Gastroesophageal sphincter (tissue), 4 donors: Measurements from ENCODE around the gene TPP1. TPM values are rescaled to one million over a fixed set of nuclear protein-coding genes. Genes with fewer than 3 reads are reported as not detected.

ENCODE experiments used
- ATAC-seq: fragments of 150-250 bp; one replicate; pipeline ENCODE4 v1.9.1; 2016; ENCODE audit warnings: mild to moderate bottlenecking, moderate library complexity
- H3K27ac ChIP-seq, 4 donors: fragments of 200-600 bp; sonication (generic) in 3 of 4; 1 replicate in 3 of 4; 2 replicates in 1 of 4; pipeline ENCODE4 v1.5.1; 2016 to 2019
- H3K27me3 ChIP-seq: fragments of 200-600 bp; sonication (generic); one replicate; pipeline ENCODE4 v1.5.1; 2019
- H3K36me3 ChIP-seq, 2 donors: fragments of 200-600 bp; sonication (generic); one replicate each; pipeline ENCODE4 v1.5.1; 2019; ENCODE audit warnings: control low read depth in 1 of 2
- H3K4me1 ChIP-seq, 3 donors: fragments of 200-600 bp; sonication (generic); 1 replicate in 2 of 3; 2 replicates in 1 of 3; pipeline ENCODE4 v1.5.1; 2016 to 2019; ENCODE audit warnings: control low read depth in 2 of 3
- H3K4me3 ChIP-seq, 2 donors: fragments of 200-600 bp; sonication (generic); one replicate each; pipeline ENCODE4 v1.5.1; 2019; ENCODE audit warnings: mild to moderate bottlenecking in 1 of 2, moderate library complexity in 1 of 2
- H3K9me3 ChIP-seq, 3 donors: fragments of 200-600 bp; sonication (generic); one replicate each; pipeline ENCODE4 v1.5.1; 2017 to 2019; ENCODE audit warnings: control low read depth in 2 of 3
- EP300 ChIP-seq: sonication (generic); formaldehyde crosslinking; IDR thresholded peaks from one replicate; pipeline ENCODE4 v1.6.1; 2017; ENCODE audit warnings: antibody characterized with exemption, mild to moderate bottlenecking
- POLR2A ChIP-seq, 2 donors: fragments of 450-650 bp; IDR thresholded peaks; one replicate each; pipeline ENCODE4 v1.6.1; 2017; ENCODE audit warnings: antibody characterized with exemption in 2 of 2, mild to moderate bottlenecking in 2 of 2, moderate library complexity in 1 of 2
- POLR2AphosphoS5 ChIP-seq: sonication (generic); formaldehyde crosslinking; IDR thresholded peaks from one replicate; pipeline ENCODE4 v1.6.1; 2017; ENCODE audit warnings: antibody characterized with exemption
- WGBS, 2 donors: methylation state at CpG; one replicate each; pipeline ENCODE4 v1.1.5; 2018; ENCODE audit warnings: low coverage in 1 of 2; 5-methylcytosine and 5-hydroxymethylcytosine counted together
- total RNA-seq, 4 donors: library from RNA; depleted of rRNA; stranded (reverse); fragments of >200 nt; gene quantifications; one replicate each; pipeline ENCODE4 v1.1.0, GENCODE V29; 2016
- TF ChIP-seq, protein P1 (sequence below), 4 experiments: fragments of 200-600 bp in 2 of 4; fragments of 450-650 bp in 2 of 4; sonication (generic) in 1 of 4; IDR thresholded peaks; one replicate each; pipeline ENCODE4 v1.5.1; 2017 to 2019; ENCODE audit warnings: antibody characterized with exemption in 4 of 4, mild to moderate bottlenecking in 2 of 4, moderate library complexity in 2 of 4

Gene TPP1
- total RNA-seq, 4 donors from 2014 or later, result 67.6 to 84.4 (median 76.9) TPM

DNA sequence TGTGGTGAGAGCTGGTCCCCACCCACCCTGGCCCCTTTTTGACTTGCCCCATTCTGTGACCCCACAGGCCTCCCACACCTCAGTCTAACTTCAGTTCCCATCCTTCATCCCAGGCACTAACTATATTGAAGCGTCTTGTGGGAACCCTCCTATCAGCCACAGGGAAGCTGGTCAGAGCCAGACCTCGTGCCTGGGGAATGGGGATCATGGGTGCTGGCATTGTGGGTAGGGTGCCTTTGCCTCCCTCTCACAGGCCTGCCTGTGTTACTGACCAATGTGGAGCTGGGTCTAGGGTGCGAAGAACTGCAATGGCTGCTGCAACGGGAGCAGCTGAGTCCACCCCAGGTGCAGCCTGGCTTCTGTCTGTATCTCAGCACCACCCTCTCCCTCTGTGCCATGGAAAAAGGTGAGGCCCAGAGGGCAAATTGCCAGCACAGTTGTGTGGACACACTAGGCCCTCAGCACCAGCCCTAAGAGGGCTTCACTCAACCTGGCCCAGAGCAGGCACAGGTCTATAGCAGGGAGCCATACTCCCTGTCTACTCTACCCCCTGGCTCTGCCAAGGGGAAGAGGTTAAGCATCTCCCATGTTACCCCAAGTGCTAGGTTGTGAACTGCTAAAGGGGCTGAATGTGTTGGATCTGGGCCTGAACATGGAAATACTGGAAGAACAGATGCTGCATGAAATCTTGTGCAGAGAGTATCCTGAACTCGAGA, 53.1 kb downstream of the TPP1 start:
- no peak for ATAC-seq
- Histone ChIP-seq H3K27me3 (no peaks in the 10 kb centered on the region), H3K36me3 (peaks cover 0 to 63% of the 10 kb centered on the region in 2 donors), H3K4me1 (peaks cover 0 to 10% (median 0%) of the 10 kb centered on the region in 3 donors), H3K27ac (no peak overlapping the region), H3K4me3 (no peak overlapping the region), H3K9me3 (no peaks in the 10 kb centered on the region)
- TF ChIP-seq EP300 (no peak), POLR2AphosphoS5 (no peak), POLR2A (IDR thresholded peaks at IDR 0.05) (no peak)
- TF ChIP-seq, protein P1, sequence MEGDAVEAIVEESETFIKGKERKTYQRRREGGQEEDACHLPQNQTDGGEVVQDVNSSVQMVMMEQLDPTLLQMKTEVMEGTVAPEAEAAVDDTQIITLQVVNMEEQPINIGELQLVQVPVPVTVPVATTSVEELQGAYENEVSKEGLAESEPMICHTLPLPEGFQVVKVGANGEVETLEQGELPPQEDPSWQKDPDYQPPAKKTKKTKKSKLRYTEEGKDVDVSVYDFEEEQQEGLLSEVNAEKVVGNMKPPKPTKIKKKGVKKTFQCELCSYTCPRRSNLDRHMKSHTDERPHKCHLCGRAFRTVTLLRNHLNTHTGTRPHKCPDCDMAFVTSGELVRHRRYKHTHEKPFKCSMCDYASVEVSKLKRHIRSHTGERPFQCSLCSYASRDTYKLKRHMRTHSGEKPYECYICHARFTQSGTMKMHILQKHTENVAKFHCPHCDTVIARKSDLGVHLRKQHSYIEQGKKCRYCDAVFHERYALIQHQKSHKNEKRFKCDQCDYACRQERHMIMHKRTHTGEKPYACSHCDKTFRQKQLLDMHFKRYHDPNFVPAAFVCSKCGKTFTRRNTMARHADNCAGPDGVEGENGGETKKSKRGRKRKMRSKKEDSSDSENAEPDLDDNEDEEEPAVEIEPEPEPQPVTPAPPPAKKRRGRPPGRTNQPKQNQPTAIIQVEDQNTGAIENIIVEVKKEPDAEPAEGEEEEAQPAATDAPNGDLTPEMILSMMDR (IDR thresholded peaks at IDR 0.05), result no peak
- 100% methylated on average over 1 of the region's 5 CpGs for WGBS, 2 donors

DNA sequence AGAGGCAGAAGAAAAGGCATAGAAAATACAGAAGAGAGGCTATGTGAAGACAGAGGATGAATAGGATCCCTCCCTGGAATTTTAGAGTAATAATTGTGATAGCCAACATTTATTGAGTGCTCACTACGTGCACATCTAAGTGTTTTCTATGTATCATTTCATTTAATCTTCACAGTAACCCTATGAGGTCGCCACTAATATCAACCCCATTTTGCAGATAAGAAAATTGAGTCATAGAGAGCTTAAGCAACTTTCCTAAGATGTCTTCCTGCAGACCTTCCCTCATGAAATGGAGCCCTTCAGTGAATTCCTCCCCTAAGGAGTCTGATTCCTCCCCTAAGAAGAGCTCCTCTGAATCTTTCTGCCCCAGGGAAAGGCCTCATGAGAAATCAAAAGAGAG, 53.9 kb downstream of the TPP1 start:
- H3K36me3 ChIP-seq, result peaks cover 0 to 55% of the 10 kb centered on the region in 2 donors
- H3K4me1 ChIP-seq, result peaks cover 0 to 10% (median 0%) of the 10 kb centered on the region in 3 donors
- no peak for ATAC-seq
- H3K4me3 ChIP-seq, result no peak overlapping the region
- 86 to 92% methylated on average over 2 of the region's 2 CpGs for WGBS, 2 donors
- TF ChIP-seq, protein P1 (IDR thresholded peaks at IDR 0.05), result no peak
- TF ChIP-seq POLR2AphosphoS5, result no peak
- TF ChIP-seq EP300, result no peak
- no peak for TF ChIP-seq POLR2A (IDR thresholded peaks at IDR 0.05)
- no peaks in the 10 kb centered on the region for H3K27me3 ChIP-seq
- H3K27ac ChIP-seq, result no peak overlapping the region
- no peaks in the 10 kb centered on the region for H3K9me3 ChIP-seq

DNA sequence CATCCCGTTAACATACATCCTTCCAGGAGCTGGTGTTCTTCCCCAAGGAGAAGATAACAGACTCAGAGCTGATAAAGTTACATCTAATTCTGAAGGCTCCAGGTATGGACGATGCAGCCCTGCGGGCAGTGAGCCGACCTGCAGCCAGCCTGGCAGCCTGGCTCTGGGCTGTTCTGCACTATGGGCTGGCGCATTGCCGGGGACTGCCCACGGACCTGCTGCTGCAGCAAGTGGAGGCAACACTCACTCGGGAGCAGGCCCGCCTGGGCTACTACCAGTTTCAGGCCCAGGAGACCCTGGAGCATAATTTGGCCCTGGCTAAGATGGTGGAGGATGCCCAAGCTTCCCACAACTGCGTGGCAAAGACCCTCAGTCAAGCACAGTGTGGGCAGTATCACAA, 55.6 kb downstream of the TPP1 start:
- ATAC-seq, result no peak
- Histone ChIP-seq H3K27ac (no peak overlapping the region), H3K27me3 (no peaks in the 10 kb centered on the region), H3K36me3 (peaks cover 0 to 59% of the 10 kb centered on the region in 2 donors), H3K4me3 (no peak overlapping the region), H3K9me3 (no peaks in the 10 kb centered on the region), H3K4me1 (peaks cover 0 to 7% (median 0%) of the 10 kb centered on the region in 3 donors)
- TF ChIP-seq POLR2AphosphoS5, result no peak
- no peak for TF ChIP-seq POLR2A (IDR thresholded peaks at IDR 0.05)
- TF ChIP-seq, protein P1 (IDR thresholded peaks at IDR 0.05), result no peak
- no peak for TF ChIP-seq EP300
- 73% methylated on average over 4 of the region's 10 CpGs; no CpG with 5 or more reads in 1 of the 2 donors for WGBS, 2 donors

DNA sequence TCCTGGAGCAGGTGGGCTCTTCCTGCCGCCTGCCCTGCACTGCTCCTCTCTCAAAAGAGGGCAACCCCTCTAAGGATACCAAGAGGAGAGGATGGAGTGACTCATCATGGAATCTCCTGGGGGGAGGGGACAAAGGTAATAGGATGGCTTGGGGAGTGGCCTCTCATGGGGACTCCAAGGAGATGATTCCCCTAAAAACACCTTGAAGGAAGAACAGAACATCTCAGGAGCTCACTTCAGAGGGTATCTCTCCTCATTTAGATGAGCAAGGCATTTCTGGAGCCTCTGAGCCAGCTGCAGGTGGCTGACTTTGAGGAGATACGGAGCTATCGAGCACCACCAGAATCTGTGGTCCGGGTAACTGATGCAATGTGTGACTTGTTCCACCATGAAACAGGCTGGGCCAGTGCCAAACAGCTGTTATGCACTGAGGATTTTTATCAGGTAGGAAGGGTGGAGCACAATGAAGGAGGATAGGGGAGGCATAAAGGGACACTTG, 56.1 kb downstream of the TPP1 start:
- Histone ChIP-seq H3K9me3 (no peaks in the 10 kb centered on the region), H3K4me3 (no peak overlapping the region), H3K36me3 (peaks cover 0 to 64% of the 10 kb centered on the region in 2 donors), H3K4me1 (peaks cover 0 to 2% (median 0%) of the 10 kb centered on the region in 3 donors), H3K27me3 (no peaks in the 10 kb centered on the region), H3K27ac (no peak overlapping the region)
- no peak for ATAC-seq
- no CpG with 5 or more reads among the region's 4 CpGs for WGBS, 2 donors
- TF ChIP-seq POLR2AphosphoS5 (no peak), EP300 (no peak), POLR2A (IDR thresholded peaks at IDR 0.05) (no peak)
- TF ChIP-seq, protein P1 (IDR thresholded peaks at IDR 0.05), result no peak

Other genes starting within 250 kb of the TPP1 start
- 10 to 100 TPM; 26.6 to 37.8 (median 33.5) TPM for gene SMPD1, start 228.9 kb downstream of the TPP1 start, total RNA-seq
- 100 to 1,000 TPM in 1 of 4 donors, 10 to 100 TPM in 3; 55.9 to 149 (median 73.1) TPM for gene APBB1, start 200.3 kb downstream of the TPP1 start, total RNA-seq
- gene HPX, start 178.4 kb downstream of the TPP1 start, total RNA-seq, result 1 to 10 TPM in 1 of 4 donors, under 1 TPM in 1, not detected in 2; 0.31 to 3.6 TPM
- 10 to 100 TPM; 19.9 to 31.7 (median 23.7) TPM for gene TRIM3, start 145.5 kb downstream of the TPP1 start, total RNA-seq
- 10 to 100 TPM; 35.7 to 55.1 (median 51.2) TPM for gene ARFIP2, start 138.1 kb downstream of the TPP1 start, total RNA-seq
- 10 to 100 TPM; 37.3 to 69.0 (median 47.0) TPM for gene TIMM10B, start 137.9 kb downstream of the TPP1 start, total RNA-seq
- gene DNHD1, start 122.1 kb downstream of the TPP1 start, total RNA-seq, result 10 to 100 TPM in 2 of 4 donors, 1 to 10 TPM in 2; 2.9 to 20.9 (median 9.8) TPM
- gene RRP8, start 15.8 kb downstream of the TPP1 start, total RNA-seq, result 10 to 100 TPM; 25.7 to 32.4 (median 28.1) TPM
- gene ILK, start 15.6 kb downstream of the TPP1 start, total RNA-seq, result 100 to 1,000 TPM; 395 to 658 (median 466) TPM
- 10 to 100 TPM; 21.7 to 41.1 (median 35.4) TPM for gene TAF10, start 7.2 kb downstream of the TPP1 start, total RNA-seq
- 10 to 100 TPM; 22.2 to 59.8 (median 37.8) TPM for gene DCHS1, start 36.4 kb upstream of the TPP1 start, total RNA-seq
- gene MRPL17, start 63.9 kb upstream of the TPP1 start, total RNA-seq, result 10 to 100 TPM; 12.6 to 35.0 (median 18.6) TPM
- gene OR2AG2, start 152.6 kb upstream of the TPP1 start, total RNA-seq, result not detected
- not detected for gene OR2AG1, start 163.6 kb upstream of the TPP1 start, total RNA-seq
- under 1 TPM in 2 of 4 donors, not detected in 2; 0.08 to 0.13 TPM for gene OR6A2, start 180.3 kb upstream of the TPP1 start, total RNA-seq
- not detected for gene OR10A5, start 226.3 kb upstream of the TPP1 start, total RNA-seq
- gene OR10A2, start 243.6 kb upstream of the TPP1 start, total RNA-seq, result under 1 TPM in 1 of 4 donors, not detected in 3; 0.12 TPM